RWPE1 (cell line): ENCODE results near the gene CREBZF.

Experiments used
- CTCF ChIA-PET: fragments of 350-600 bp; sonication (Branson Sonifier 250); formaldehyde crosslinking; extraction: SDS; loops from one replicate; lab custom pipeline; 2021; lab: Yijun Ruan, JAX
- POLR2A ChIA-PET: fragments of 400-600 bp; formaldehyde crosslinking; extraction: SDS; loops from one replicate; lab custom pipeline; 2020; ENCODE audit warnings: antibody characterized with exemption; ENCODE audit not compliant: low non-redundant PET; lab: Yijun Ruan, JAX
- DNase-seq: peaks from one replicate; pipeline ENCODE4 v3.0.0; 2012; ENCODE audit warnings: low spot score
- H3K27ac ChIP-seq: fragments of 450-650 bp; 2 replicates; pipeline ENCODE4 v1.5.1; 2017
- CTCF ChIP-seq: fragments of 450-650 bp; conservative IDR thresholded peaks from 2 replicates; pipeline ENCODE4 v1.5.1; 2017; ENCODE audit warnings: low read depth, mild to moderate bottlenecking

CREBZF gene

GRCh38 chr11:85643191-85643614 lies 21.7 kb downstream of the CREBZF start:
- TF ChIP-seq CTCF: no peak
- no peak for DNase-seq
- ChIA-PET CTCF (interaction anchor here (0.5 kb wide), 1 partner anchor 162 kb away, joined by 3 read pairs; no protein-coding TSS in a partner anchor), POLR2A (no interaction called here)
- no peak overlapping the region for H3K27ac ChIP-seq

- ChIA-PET CTCF (interaction anchor here (0.7 kb wide), 1 partner anchor 88 kb away, joined by 3 read pairs; no protein-coding TSS in a partner anchor), POLR2A (no interaction called here)
- DNase-seq: no peak
- no peak for TF ChIP-seq CTCF
- H3K27ac ChIP-seq: no peak overlapping the region
These were observed 30.2 kb downstream of the CREBZF start for GRCh38 chr11:85634747-85635146.

- CTCF ChIA-PET: no interaction called here
These were observed 36.1 kb downstream of the CREBZF start for GRCh38 chr11:85628771-85629341.

GRCh38 chr11:85627998-85628770 lies 36.7 kb downstream of the CREBZF start, which contains the start of gene TMEM126B:
TMEM126B (plus strand) TSS chr11:85628593; CDS start chr11:85628608, 15 bp downstream.
- no peak for TF ChIP-seq CTCF
- H3K27ac ChIP-seq: peak within 1 kb of the TSS; percentile 93
- DNase-seq: peak; percentile 88
- POLR2A ChIA-PET: no interaction called here
- CTCF ChIA-PET: no interaction called here

More at GRCh38 chr11:85628771-85629341, 36.1 kb downstream of the CREBZF start:
- peak overlapping the region; percentile 93 for H3K27ac ChIP-seq
- DNase-seq: no peak
- no peak for TF ChIP-seq CTCF
- POLR2A ChIA-PET: no interaction called here

DNA sequence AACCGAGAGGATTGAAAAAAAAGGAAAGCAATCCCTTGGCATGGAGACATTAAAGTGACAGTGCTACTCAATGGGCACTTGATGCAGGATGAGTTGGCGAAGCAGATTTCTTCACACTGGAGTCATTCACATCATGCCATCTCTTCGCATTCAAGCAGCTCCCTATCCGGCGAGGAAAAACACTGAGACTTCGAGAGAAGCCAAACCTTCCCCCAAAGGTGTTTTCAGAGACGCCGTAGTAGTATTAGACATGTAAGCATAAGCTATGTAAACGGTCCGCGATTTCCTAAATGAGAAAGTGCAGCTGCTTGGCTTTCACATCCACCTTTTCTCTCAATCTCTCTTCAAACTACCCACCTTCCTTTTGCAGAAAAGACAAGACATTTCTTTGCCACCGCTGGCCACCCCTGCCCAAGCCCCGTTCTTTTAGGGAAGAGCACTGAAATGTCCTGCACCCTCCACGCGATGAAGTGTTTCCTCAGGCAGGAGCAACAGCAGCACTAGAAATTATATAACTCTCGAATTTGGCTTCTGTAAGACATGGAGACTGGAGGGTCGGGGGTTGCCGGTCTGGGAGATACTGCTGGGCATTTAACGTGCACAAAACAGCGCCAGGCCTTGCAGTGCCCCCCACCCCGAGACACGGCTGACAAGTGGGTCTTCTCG lies 37.5 kb downstream of the CREBZF start, which contains the start of gene DLG2:
Gene DLG2 (minus strand): TSS at position 13 of the 666 bp plus-strand sequence.
- ChIA-PET POLR2A (no interaction called here), CTCF (no interaction called here)
- peak; percentile 4 for DNase-seq
- peak within 1 kb of the TSS; percentile 93 for H3K27ac ChIP-seq
- TF ChIP-seq CTCF: no peak

DNA sequence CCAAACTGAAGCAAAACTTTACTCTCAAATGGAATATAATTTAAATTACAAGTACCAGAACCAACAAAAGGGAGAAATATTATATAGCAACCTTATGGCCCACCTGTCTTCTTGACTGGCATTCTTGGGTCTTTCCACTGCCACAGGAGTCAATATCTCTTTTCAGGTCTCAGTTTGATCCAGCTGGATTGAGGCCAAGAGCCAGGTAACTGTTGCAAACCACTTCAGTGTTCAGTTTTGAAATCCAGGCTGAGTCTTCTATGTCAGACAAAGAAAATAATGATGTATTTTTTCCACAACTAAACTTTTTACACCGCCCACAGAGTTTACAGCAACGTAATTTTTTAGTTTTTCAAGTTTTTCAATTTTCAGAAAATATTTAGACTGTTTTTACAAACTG lies 38.4 kb downstream of the CREBZF start:
- TF ChIP-seq CTCF: no peak
- ChIA-PET POLR2A (no interaction called here), CTCF (no interaction called here)
- H3K27ac ChIP-seq: no peak overlapping the region
- no peak for DNase-seq
